Limb (tissue), 2 donors: Measurements from ENCODE around the gene ARHGAP6.
A peak's percentile ranks its signal among the peaks of the same experiment; 100 is the strongest.

Experiments
- DNase-seq, 2 donors: peaks; one replicate each; pipeline ENCODE4 v3.0.0-alpha.2; 2016; ENCODE audit errors: extremely low spot score in 2 of 2

Gene ARHGAP6

DNA sequence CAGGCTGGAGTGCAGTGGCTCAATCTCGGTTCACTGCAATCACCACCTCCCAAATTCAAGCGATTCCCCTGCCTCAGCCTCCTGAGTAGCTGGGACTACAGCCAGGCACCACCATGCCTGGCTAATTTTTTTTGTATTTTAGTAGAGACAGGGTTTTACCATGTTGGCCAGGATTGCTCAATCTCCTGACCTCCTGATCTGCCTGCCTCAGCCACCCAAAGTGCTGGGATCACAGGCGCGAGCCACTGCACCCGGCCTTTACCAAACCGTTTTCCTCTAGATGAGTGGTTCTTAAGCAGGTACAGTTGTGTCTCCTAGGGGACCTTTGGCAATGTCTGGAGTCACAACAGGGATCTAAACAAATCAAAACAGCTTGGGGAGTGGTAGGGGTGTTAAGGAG is 360.9 kb downstream of the ARHGAP6 start:
- DNase-seq, result no peak

DNA sequence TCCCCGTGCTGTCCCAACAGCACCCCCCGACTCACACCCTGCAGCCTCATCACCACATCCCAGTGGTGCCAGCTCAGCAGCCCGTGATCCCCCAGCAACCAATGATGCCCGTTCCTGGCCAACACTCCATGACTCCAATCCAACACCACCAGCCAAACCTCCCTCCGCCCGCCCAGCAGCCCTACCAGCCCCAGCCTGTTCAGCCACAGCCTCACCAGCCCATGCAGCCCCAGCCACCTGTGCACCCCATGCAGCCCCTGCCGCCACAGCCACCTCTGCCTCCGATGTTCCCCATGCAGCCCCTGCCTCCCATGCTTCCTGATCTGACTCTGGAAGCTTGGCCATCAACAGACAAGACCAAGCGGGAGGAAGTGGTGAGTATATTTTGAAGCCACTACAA is 367.1 kb downstream of the ARHGAP6 start:
- no peak for DNase-seq

DNA sequence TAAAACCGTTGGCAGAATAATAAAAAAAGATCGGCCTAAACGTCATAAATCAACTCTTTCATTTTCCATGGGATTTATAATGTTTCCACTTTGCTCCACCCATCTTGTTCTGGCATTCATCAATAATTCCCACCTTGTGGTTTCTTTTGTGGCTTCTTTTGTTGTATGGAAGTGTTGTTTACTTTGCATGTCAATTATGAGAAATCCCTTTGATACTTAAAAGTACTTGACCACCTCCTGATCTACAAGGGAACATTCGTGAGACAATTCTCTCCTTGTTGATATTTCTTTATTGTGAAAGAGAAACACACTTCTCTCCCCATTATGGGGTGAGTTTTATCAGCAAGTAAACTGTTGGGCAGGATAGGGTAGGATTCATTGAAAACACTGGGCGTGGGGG is 369.7 kb downstream of the ARHGAP6 start:
- DNase-seq, result no peak

DNA sequence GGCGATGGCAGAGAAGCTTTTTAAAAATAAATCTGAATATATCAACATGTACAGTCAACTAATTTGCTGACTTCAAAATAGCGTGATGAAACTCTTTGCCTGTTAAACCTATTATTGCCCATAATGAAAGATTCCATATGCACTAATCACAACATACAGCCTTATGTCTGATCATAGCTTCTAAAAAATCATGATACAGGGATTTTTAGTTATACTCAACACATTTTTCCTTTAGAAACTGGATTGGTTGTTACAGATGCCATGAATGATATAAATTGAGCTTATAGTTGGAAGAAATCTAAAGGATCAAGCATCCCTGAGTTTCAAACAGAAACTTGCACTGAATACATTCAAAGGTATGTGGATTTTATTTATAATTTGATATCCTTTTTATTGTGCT is 372.6 kb downstream of the ARHGAP6 start, which contains the start of gene AMELX:
TSS of gene AMELX (plus strand) at position 301 of the 400 bp plus-strand sequence. CDS start 1,376 bp downstream, outside the sequence.
- DNase-seq, result no peak

DNA sequence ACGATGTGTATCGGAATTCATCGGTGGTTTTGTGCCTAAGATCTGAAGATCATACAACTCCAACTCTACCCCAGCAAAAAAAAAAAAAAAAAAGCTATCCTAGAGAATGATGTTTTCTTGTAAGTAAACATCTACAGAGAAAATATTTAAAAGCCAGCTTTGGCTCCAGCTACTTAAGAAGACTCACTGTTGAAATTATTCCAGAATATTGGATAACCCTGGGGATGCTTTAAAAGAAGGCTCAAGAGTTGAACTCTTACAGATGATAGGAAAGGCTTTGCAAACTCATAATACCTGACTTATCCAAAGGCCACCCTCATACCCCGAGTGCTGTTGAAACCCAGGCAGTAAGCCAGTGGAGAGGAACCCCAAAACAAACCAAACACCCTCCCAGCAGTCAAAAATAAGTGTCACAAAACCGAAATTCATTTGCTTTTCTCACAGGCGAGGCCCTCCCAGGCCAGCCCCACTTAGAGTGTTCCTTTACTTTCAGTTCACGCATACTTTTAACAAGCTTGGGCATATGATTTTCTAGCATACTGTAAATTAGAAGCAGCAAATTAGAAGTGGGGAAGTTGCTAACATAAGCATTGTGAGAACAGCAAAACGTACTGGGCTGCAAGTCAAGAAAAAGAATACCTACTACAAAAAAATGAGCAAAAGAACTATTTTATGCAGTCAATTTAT is 375.2 kb downstream of the ARHGAP6 start:
- DNase-seq, result no peak

DNA sequence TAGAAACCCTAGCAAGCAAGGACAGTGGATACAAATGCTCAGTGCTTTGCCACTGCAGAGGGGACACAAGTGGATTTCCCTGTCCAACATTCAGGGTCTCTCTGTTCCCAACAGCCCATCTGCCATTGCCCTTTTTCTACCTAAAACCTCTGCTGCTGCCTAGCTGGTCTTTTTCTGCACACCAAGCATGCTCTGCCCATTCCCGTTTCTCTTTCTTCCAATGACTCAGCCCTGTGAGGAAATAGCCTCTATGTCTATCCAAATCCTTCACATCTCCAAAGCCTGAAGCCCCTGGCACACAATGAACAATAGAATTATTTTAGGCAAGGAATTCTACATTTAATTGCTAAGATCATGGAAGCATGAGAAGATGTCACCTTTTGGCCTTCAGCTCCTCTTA is 378.2 kb downstream of the ARHGAP6 start:
- no peak for DNase-seq

DNA sequence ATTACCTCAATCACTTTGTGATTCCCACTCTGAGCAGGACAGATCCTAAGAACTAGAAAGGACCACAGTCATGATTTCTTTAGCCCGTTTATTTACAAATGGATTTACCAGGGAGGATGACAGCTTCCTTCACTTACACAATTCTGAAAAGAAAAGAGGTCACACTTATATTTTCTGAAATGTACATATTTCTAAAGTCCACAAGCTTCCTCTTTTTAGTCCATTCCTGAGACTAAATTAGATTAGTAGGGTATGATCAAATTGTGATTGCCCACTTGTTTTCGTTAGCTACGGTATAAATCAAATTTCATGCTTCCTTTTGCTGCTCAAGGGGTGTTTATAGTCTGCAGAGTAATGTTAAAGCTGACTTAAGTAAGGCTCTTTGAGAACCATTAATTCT is 380.1 kb downstream of the ARHGAP6 start:
- no peak for DNase-seq

DNA sequence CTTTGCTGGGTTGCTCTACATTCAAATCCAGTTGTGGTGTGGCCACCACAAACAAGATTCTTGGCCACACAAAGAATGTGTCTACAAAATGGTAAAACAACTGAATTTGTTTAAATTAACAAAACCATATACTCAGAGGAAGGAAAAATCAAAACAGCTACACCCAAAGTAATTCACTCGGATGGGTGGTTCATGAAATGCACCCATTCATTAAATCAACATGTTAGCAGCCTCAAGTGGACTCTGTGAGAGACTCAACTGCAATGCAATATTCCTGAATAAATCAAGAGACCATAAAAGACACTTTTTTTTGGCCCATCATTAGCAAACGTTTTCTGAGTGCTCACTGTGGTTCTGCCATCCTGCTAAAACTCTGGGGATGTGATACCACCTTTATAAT is 383.7 kb downstream of the ARHGAP6 start:
- no peak for DNase-seq

DNA sequence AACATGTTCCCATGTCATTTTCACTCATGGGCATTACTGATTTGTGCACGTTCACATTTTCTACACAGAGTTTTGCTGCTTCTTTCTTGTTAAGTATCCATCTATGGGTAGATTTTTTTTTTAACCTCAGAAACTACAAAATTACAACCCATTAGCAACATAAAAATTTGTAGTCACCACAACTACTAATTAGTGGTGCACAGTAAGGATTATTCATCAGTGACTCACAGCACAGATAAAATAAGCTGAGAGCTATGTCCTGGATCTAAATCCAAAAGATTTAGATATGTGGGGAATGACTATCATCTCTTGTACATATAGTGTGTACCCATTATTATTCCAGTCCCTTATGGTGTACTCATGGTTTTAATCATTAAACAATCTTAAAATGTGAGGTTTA is 392.2 kb downstream of the ARHGAP6 start:
- no peak for DNase-seq

DNA sequence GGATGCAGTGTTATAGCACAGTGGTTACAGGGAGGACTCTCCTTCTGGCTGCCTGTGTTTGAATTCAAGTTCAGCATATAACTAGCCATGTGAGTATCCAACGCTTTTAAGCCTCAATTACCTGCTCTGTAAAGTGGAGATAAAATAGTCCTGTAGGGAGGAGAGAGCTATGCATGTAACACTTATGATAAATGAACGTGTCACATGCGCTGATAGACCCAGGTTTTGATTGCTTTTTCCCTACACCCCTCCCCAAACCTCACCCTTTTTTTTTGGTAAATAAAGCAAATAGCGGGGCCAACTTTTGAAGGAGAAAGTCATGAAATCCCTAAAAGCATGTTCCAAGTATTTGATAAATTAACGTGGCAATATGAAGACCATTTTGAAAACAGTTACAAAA is 392.9 kb downstream of the ARHGAP6 start:
- DNase-seq, result no peak

DNA sequence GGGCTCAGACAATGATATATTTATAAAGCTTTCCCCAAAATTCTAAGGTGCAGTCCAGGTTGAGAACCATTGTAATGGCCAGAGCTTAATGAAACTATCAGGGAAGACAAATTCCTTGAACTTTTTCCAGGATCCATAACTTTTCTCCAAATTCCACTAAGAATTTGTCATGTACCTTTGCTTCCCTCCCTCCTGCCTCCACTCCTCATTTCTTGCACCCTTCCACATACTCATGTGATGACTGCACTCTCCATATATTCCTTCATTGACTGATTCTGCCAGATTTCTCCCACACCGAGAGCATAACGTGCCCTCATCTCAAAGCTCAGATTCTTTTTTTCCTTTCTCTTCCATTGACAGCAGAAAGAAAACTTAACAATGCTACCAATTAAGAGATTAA is 393.4 kb downstream of the ARHGAP6 start:
- DNase-seq, result no peak

DNA sequence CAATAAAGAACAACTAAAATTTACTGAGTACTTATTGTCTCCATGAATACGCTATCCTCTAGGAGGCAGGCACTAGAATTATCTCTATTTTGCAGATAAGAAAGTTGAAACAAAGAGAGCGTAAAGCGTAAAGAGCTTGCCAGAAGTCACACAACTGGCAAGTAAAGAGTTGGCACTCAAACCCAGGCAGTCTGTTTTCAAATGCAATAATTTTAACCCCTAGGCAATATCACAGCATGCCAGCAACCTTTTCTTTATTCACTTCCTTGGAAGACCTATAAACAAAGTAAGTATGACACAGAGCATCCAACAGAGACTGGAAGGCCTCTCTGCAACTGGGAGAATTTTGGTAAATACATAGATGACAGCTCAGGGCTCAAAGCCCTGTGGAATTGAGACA is 395.7 kb downstream of the ARHGAP6 start:
- DNase-seq, result no peak

DNA sequence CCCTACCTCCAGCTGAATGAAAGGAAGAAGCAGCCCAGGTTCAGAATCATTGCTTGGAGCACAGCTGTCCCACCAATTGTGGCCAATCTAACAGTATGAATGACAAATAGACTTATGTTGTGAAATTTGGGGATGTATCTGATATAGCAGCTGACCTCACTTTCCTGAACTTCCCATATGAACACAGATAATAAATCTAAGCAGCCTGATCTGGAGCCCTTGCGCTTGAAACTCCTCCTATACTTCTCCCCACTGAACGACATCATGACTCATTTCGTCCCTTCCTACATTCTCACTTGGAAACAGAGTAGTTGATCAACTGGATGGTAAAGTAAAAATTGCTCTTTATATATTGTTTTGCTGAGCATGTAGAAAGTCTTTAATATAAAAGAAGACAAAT is 396.7 kb downstream of the ARHGAP6 start:
- DNase-seq, result no peak

DNA sequence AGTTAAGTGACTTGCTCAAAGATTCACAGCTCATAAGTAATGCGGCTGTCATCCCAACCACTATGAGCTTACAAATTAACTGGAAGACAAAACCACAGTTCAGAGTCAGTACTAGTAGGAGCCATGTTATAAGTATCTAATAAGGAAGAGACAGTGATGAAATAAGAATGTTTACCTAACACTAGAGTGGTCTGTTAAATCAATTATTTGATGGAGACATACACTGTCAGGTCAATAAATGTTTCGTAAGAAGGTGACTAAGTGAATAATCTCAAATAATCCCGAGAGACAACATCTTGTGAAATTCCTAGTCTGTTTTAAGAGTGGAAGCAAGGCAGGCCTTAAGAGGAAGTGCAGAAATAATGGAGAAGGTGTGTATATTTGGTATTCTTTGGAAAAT is 398.3 kb downstream of the ARHGAP6 start:
- DNase-seq, result no peak

DNA sequence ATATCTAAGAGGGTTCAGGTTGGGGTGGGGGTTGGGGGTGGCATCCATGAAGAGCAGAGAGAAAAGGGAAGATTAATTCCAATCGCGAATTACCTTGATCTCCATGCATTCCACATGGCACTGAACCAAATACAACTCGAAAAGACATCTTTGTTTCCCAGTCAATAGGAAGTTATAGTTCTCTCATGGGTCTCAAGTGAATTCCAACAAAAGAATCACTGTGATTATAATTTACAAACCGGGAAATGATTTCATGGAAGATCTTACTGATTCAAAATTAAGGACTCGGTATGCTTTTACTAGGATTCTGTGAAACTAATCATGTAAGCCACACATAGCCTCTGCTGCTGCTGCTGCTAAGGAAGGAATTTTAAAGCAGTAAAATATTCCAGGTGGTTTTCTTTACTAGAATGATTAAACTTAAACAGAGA is 399.1 kb downstream of the ARHGAP6 start:
- DNase-seq, result peak in 1 of 2 donors; percentile 20

DNA sequence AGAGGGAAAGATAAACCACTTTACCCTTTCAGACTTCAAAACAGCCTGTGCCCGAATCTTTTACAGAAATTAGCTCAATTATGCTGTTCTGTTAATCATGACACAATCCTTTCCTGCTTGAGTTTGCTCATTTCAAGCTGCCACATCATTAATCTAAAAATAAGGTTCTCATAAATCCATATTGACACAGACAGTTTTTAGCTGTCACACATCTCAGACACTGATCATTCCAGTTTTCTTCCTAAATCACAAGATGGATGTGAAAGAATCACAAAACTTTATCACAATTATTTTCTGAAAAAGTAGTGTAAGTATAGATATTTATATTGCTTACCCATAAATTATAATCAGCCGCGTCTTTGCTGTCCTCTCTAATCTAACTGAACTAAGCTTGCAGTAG is 400.4 kb downstream of the ARHGAP6 start:
- DNase-seq, result no peak

DNA sequence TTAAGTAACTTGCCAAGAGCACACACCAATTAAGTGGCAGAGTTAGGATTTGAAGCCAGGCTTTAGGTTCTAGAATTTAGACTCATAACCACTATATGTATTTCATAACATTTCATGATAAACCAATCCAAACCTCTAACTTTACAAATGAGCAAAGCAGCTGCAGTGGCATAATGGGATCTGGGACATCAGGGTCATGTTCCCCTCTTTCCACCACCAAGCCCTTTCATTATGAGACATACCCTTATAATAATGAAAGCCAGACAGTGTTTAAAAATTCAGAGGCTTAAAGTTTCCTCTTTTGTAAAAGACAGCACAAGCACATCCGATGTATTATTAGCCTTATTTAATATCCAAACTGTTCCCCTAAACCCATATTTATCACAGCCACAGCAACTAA is 400.8 kb downstream of the ARHGAP6 start:
- DNase-seq, result no peak

DNA sequence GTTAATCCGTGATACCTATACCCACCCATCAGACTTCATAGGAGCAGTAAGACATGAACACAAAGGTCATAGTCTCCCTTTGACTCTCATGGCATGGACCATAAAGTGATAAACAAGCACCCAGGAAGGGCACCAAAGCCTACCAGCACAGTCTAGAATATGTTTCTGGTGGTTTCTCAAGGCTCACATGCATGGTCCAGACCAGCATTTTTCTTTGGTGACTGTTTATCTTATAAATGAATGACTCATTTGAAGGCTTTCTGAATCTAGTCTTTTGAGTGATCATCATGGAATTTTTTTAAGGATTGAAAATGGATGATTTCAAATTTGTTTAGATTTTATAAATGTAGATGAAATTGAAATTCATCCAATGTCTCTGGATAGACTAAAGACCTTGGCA is 404.5 kb downstream of the ARHGAP6 start:
- no peak for DNase-seq

DNA sequence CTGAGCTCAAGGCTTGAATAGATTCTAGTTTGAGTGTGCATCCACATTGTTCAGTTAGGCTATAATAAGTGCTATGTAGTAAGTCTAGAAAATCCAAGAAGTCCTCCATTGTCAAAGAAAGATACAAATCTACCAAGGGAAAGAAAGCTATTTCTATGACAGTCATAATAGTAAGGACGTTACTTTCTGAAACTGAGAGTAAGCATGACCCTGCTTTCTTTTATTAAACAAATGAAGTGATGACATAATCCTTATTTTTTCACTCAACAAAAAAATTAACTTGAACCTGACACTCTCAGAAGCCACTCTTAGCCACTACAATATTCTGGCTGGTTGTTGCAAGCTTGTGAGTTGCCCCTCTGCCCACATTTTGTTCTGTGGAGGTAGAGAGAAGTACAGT is 406.3 kb downstream of the ARHGAP6 start:
- DNase-seq, result no peak

DNA sequence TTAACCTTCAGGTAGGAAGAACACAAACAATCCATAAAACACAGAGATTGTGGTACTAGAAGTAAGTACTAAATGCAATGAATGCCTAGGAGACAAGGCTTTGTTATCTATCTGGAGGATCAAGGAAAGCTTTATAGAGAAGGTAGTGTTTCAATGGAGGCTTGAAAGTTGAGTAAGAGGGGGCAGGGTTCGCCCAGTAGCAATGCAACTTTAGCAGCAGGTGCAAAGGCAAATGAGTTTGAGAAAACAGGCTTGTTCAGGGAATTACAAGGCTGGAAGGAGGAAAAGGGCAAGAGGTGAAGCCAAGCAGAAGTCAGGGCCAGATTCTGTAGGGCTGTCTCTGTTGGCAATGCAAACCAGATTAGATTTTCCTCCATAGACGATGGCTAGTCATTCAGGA is 408.0 kb downstream of the ARHGAP6 start:
- DNase-seq, result no peak

DNA sequence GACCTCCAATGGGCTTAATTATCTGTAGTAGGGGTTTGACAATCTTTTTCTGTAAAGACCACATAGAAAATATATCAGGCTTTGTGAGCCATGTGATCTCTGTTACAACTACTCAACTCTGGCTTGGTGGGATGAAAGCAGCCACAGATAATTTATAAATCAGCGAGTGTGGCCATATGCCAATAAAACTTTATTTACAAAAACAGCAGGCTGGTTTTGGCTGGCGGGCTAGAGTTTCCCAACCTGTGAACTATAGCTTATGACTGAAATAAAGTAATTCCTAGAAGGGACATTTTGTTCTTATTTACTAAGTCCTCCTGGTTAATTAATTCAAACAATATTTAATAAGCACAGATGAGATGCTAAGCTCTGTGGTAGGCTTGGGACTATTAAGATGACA is 408.4 kb downstream of the ARHGAP6 start:
- no peak for DNase-seq

DNA sequence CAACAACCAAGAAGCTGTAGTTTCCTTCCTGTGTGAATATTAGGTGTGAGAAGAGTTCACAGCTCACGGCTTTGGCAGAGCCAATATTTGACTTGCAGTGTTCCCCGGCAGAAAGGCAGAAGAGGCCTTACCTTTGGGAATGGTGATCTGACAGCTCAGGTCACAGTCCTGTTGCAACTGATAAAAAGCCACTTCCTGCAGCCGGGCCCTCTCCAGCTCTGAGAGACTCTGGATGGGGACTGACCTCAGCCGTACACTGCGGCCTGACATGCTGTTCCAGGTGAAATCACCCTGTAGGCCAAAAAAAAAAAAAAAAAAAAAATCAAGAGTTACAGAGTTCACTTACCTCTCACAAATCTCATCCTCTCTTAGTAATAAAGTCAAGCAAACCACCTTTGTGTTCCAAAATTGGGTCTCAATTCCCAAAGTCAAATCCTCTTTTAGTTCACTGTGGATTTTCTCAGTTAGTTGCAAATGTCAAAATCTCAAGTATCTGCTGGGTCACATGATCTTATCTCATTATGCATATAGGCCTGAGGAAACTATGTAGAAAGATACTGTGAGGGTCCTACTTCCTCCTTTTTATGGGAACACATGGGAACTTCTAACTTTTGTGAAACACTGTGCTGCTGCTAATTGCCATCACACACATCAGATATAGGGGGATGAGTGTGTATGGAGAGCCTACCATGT is 411.2 kb downstream of the ARHGAP6 start:
- DNase-seq, result no peak

DNA sequence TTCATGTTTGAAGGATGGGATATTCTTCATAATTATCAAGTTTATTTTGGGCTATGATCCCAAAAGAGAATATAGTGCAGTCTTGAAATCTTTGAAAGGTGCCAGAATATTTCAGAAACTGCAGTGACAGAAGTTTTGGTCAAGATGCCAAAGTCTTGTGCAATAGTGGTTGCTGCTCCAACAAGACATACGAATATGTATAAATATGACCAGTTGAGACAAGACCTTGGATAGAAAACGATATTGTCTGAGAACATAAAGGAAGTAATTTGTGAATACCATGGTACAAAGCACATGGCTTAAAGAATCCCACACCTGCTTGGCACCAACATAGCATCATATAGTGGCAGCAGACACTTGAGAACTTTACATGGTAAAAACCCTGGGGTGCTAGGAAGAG is 421.1 kb downstream of the ARHGAP6 start:
- DNase-seq, result peak in 1 of 2 donors; percentile 8
